Activated naive CD4-positive, alpha-beta T cell treated with anti-CD3 and anti-CD28 coated beads for 36 hours (primary cell): ENCODE results near the gene BATF3. TPM values are rescaled to one million over a fixed set of nuclear protein-coding genes. Genes with fewer than 3 reads are reported as not detected.

Source experiments
- CTCF ChIA-PET: fragments of 350-600 bp; sonication (Branson Sonifier 250); formaldehyde crosslinking; loops from one replicate; lab custom pipeline; 2021; ENCODE audit warnings: antibody characterized with exemption; lab: Charles Lee
- DNase-seq: peaks from one replicate; pipeline ENCODE4 v3.0.0-alpha.2; 2020
- H3K27ac Mint-ChIP-seq: one replicate; pipeline ENCODE4 v1.8.0; 2021; ENCODE audit warnings: mild to moderate bottlenecking, mixed read lengths
- H3K27me3 Mint-ChIP-seq: one replicate; pipeline ENCODE4 v1.8.0; 2021; ENCODE audit warnings: low read depth, mixed read lengths
- H3K36me3 Mint-ChIP-seq: one replicate; pipeline ENCODE4 v1.8.0; 2021; ENCODE audit warnings: low read depth, mixed read lengths
- H3K4me1 Mint-ChIP-seq: one replicate; pipeline ENCODE4 v1.8.0; 2021; ENCODE audit warnings: low read depth, mixed read lengths
- H3K4me3 Mint-ChIP-seq: one replicate; pipeline ENCODE4 v1.8.0; 2021; ENCODE audit warnings: mild to moderate bottlenecking, moderate library complexity, mixed read lengths
- H3K9me3 Mint-ChIP-seq: one replicate; pipeline ENCODE4 v1.8.0; 2021; ENCODE audit warnings: mixed read lengths
- intact Hi-C: fragments of 100-400 bp; cut with micrococcal nuclease; formaldehyde crosslinking; loops from one replicate; pipeline ENCODE4 v1.15.1; 2023
- total RNA-seq, 2 experiments: library from RNA; stranded (reverse); gene quantifications; one replicate each; pipeline ENCODE4 v1.2.3, GENCODE V29; 2021

Gene BATF3
- total RNA-seq, 2 experiments from 2014 or later: 26.7 to 27.1 TPM

- DNase-seq: peak; percentile 50
- no peak overlapping the region for H3K27ac Mint-ChIP-seq
- peaks cover 30% of the 10 kb centered on the region for H3K4me1 Mint-ChIP-seq
- CTCF ChIA-PET: interaction anchor here (0.7 to 2.4 kb wide), 6 partner anchors 11 to 201 kb away, joined by 3 to 18 read pairs (median 4); no protein-coding TSS in a partner anchor
- no peaks in the 10 kb centered on the region for H3K9me3 Mint-ChIP-seq
- peaks cover 3% of the 10 kb centered on the region for H3K27me3 Mint-ChIP-seq
- H3K4me3 Mint-ChIP-seq: no peak overlapping the region
- intact Hi-C loops: no loop called here
- no peaks in the 10 kb centered on the region for H3K36me3 Mint-ChIP-seq
Measured at GRCh38 chr1:212678456-212679410, 20.9 kb downstream of the BATF3 start.

GRCh38 chr1:212677573-212677972 is 22.1 kb downstream of the BATF3 start:
- Mint-ChIP-seq H3K27ac (no peak overlapping the region), H3K27me3 (peaks cover 3% of the 10 kb centered on the region), H3K36me3 (no peaks in the 10 kb centered on the region), H3K9me3 (no peaks in the 10 kb centered on the region), H3K4me1 (peaks cover 19% of the 10 kb centered on the region), H3K4me3 (no peak overlapping the region)
- no peak for DNase-seq
- intact Hi-C loops: no loop called here
- CTCF ChIA-PET: interaction anchor here (0.7 to 2.4 kb wide), 8 partner anchors 10 to 201 kb away, joined by 3 to 18 read pairs (median 4); no protein-coding TSS in a partner anchor

GRCh38 chr1:212677136-212677535 is 22.5 kb downstream of the BATF3 start:
- H3K27me3 Mint-ChIP-seq: peaks cover 3% of the 10 kb centered on the region
- H3K36me3 Mint-ChIP-seq: no peaks in the 10 kb centered on the region
- intact Hi-C loops: no loop called here
- no peaks in the 10 kb centered on the region for H3K9me3 Mint-ChIP-seq
- no peak overlapping the region for H3K4me3 Mint-ChIP-seq
- DNase-seq: no peak
- CTCF ChIA-PET: interaction anchor here (0.7 to 2.4 kb wide), 7 partner anchors 10 to 99 kb away, joined by 3 to 18 read pairs (median 5); no protein-coding TSS in a partner anchor
- peaks cover 19% of the 10 kb centered on the region for H3K4me1 Mint-ChIP-seq
- H3K27ac Mint-ChIP-seq: no peak overlapping the region

GRCh38 chr1:212675675-212676074 is 24.0 kb downstream of the BATF3 start:
- CTCF ChIA-PET: interaction anchor here (0.6 to 1.2 kb wide), 3 partner anchors 11 to 232 kb away, joined by 3 to 6 read pairs (median 3); no protein-coding TSS in a partner anchor

GRCh38 chr1:212674872-212675271 is 24.8 kb downstream of the BATF3 start:
- no peaks in the 10 kb centered on the region for H3K36me3 Mint-ChIP-seq

More at GRCh38 chr1:212675675-212676074, 24.0 kb downstream of the BATF3 start:
- Mint-ChIP-seq H3K27ac (no peak overlapping the region), H3K27me3 (peaks cover 7% of the 10 kb centered on the region), H3K36me3 (no peaks in the 10 kb centered on the region), H3K9me3 (no peaks in the 10 kb centered on the region), H3K4me1 (peaks cover 21% of the 10 kb centered on the region), H3K4me3 (no peak overlapping the region)
- no peak for DNase-seq
- intact Hi-C loops: no loop called here

GRCh38 chr1:212671342-212672031 is 28.2 kb downstream of the BATF3 start:
- CTCF ChIA-PET: interaction anchor here (0.6 kb wide), 1 partner anchor 52 kb away, joined by 3 read pairs; no protein-coding TSS in a partner anchor
- Mint-ChIP-seq H3K27me3 (peaks cover 15% of the 10 kb centered on the region), H3K27ac (no peak overlapping the region), H3K9me3 (no peaks in the 10 kb centered on the region), H3K4me3 (no peak overlapping the region), H3K4me1 (peaks cover 8% of the 10 kb centered on the region), H3K36me3 (no peaks in the 10 kb centered on the region)
- DNase-seq: peak; percentile 23
- intact Hi-C loops: no loop called here

More at GRCh38 chr1:212674872-212675271, 24.8 kb downstream of the BATF3 start:
- no peak overlapping the region for H3K27ac Mint-ChIP-seq
- H3K4me3 Mint-ChIP-seq: no peak overlapping the region
- intact Hi-C loops: no loop called here
- peaks cover 14% of the 10 kb centered on the region for H3K27me3 Mint-ChIP-seq
- H3K4me1 Mint-ChIP-seq: peaks cover 21% of the 10 kb centered on the region
- no peak for DNase-seq
- CTCF ChIA-PET: no interaction called here
- H3K9me3 Mint-ChIP-seq: no peaks in the 10 kb centered on the region

GRCh38 chr1:212670882-212671281 is 28.8 kb downstream of the BATF3 start:
- Mint-ChIP-seq H3K27me3 (peaks cover 15% of the 10 kb centered on the region), H3K27ac (no peak overlapping the region), H3K9me3 (no peaks in the 10 kb centered on the region), H3K4me3 (no peak overlapping the region), H3K36me3 (no peaks in the 10 kb centered on the region), H3K4me1 (peaks cover 8% of the 10 kb centered on the region)
- intact Hi-C loops: no loop called here
- no peak for DNase-seq
- CTCF ChIA-PET: interaction anchor here (0.6 kb wide), 1 partner anchor 52 kb away, joined by 3 read pairs; no protein-coding TSS in a partner anchor

- CTCF ChIA-PET: no interaction called here
- Mint-ChIP-seq H3K36me3 (no peaks in the 10 kb centered on the region), H3K4me3 (no peak overlapping the region), H3K27me3 (peaks cover 15% of the 10 kb centered on the region), H3K27ac (no peak overlapping the region), H3K9me3 (no peaks in the 10 kb centered on the region), H3K4me1 (peaks cover 13% of the 10 kb centered on the region)
- intact Hi-C loops: no loop called here
- DNase-seq: no peak
Measured at GRCh38 chr1:212670301-212670700, 29.3 kb downstream of the BATF3 start.

- Mint-ChIP-seq H3K27me3 (peaks cover 12% of the 10 kb centered on the region), H3K9me3 (no peaks in the 10 kb centered on the region), H3K36me3 (no peaks in the 10 kb centered on the region), H3K4me1 (peaks cover 14% of the 10 kb centered on the region), H3K27ac (no peak overlapping the region), H3K4me3 (no peak overlapping the region)
- intact Hi-C loops: no loop called here
- CTCF ChIA-PET: no interaction called here
- DNase-seq: no peak
Measured at GRCh38 chr1:212669600-212669999, 30.0 kb downstream of the BATF3 start.

GRCh38 chr1:212669102-212669501 is 30.5 kb downstream of the BATF3 start:
- Mint-ChIP-seq H3K9me3 (no peaks in the 10 kb centered on the region), H3K27ac (no peak overlapping the region), H3K4me1 (peaks cover 14% of the 10 kb centered on the region), H3K36me3 (no peaks in the 10 kb centered on the region), H3K4me3 (no peak overlapping the region), H3K27me3 (peaks cover 12% of the 10 kb centered on the region)
- CTCF ChIA-PET: interaction anchor here (0.8 to 2.7 kb wide), 6 partner anchors 11 to 212 kb away, joined by 3 to 16 read pairs (median 4); no protein-coding TSS in a partner anchor
- no peak for DNase-seq
- intact Hi-C loops: no loop called here

- CTCF ChIA-PET: interaction anchor here (0.6 to 2.7 kb wide), 13 partner anchors 11 to 330 kb away, joined by 3 to 16 read pairs (median 3); no protein-coding TSS in a partner anchor
- DNase-seq: no peak
- Mint-ChIP-seq H3K9me3 (no peaks in the 10 kb centered on the region), H3K27ac (no peak overlapping the region), H3K4me3 (no peak overlapping the region), H3K36me3 (no peaks in the 10 kb centered on the region), H3K27me3 (peaks cover 12% of the 10 kb centered on the region), H3K4me1 (peaks cover 14% of the 10 kb centered on the region)
- intact Hi-C loops: no loop called here
Measured at GRCh38 chr1:212668477-212668876, 31.2 kb downstream of the BATF3 start.
